Measurements from ENCODE around the gene CC2D2B. TPM values are rescaled to one million over a fixed set of nuclear protein-coding genes. Genes with fewer than 3 reads are reported as not detected.

The CC2D2B gene
- total and polyA plus RNA-seq, 2 of the 13 experiments (the other 11 are each of a cell fraction or from before 2014, with no cell fraction given) = 0.20 TPM; not detected in 1

DNA sequence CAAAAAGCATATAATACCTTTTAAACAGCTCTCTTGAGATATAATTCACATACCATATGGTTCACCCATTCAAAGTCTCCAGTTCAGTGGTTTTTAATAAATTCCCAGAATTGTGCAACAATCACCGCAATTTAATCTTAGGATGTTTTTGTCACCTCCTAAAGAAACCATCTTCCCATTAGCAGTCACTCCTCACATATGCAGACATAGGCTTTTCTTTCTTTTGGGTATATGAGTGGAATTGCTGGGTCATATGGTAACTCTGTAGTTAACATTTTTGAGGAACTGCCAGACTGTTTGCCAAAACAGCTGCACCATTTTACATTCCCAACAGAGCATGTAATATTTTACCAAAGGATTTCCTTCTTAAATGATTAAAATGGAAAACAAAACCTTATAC, 57.0 kb downstream of the CC2D2B start (continued):
- TF ChIP-seq, protein P1, sequence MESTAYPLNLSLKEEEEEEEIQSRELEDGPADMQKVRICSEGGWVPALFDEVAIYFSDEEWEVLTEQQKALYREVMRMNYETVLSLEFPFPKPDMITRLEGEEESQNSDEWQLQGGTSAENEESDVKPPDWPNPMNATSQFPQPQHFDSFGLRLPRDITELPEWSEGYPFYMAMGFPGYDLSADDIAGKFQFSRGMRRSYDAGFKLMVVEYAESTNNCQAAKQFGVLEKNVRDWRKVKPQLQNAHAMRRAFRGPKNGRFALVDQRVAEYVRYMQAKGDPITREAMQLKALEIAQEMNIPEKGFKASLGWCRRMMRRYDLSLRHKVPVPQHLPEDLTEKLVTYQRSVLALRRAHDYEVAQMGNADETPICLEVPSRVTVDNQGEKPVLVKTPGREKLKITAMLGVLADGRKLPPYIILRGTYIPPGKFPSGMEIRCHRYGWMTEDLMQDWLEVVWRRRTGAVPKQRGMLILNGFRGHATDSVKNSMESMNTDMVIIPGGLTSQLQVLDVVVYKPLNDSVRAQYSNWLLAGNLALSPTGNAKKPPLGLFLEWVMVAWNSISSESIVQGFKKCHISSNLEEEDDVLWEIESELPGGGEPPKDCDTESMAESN (CRISPR knock-in tag; conservative IDR thresholded peaks at IDR 0.05) = no peak

DNA sequence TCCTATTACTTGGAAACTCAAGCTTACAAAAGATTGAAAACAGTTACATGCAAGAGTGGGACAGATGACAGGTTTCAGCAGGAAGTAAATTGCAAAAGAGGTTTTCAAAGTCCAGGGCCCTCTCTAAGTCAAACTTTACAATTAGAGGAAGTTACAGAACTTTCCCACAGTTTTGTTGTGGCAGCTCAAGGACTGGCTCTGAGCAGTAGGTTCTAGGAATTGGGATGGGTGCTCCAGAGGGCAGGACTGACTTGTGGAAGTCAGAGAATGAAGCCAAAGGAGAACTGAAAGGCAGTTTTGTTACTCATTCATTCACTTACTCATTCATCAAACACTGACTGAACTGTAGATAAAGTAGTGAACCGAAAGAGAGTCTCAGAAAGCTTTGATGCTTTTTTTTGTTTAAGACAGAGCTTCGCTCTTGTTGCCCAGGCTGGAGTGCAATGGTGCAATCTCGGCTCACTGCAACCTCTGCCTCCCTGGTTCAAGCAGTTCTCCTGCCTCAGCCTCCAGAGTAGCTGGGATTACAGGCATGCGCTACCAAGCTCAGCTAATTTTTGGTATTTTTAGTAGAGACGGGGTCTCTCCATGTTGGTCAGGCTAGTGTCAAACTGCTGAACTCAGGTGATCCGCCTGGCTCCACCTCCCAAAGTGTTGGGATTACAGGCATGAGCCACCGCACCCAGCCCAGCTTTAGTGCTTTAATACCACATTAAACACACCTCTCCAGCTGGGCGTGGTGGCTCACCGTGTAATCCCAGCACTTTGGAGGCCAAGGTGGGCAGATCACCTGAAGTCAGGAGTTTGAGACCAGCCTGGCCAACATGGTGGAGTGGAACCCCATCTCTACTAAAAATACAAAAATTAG, 68.8 kb downstream of the CC2D2B start:
- peak; percentile 23 for FAIRE-seq
- 15% methylated on average over 5 of the region's 9 CpGs for WGBS (ENCODE audit: low lambda C conversion rate)
- CTCF ChIA-PET (ENCODE audit: low intra/inter-chr PET ratio, low total read pairs) = no interaction called here
- no TSS peak for BruUV-seq (replicated peaks)
- POLR2A ChIA-PET = no interaction called here
- peak; percentile 92 for ATAC-seq
- no peaks in the 10 kb centered on the region for H3K79me2 ChIP-seq (ENCODE audit: insufficient read depth, low read length)
- peaks cover 20% of the 10 kb centered on the region for H3K4me1 ChIP-seq (ENCODE audit: insufficient read depth, low read length)
- H3K36me3 ChIP-seq (replicated peaks in 1 of 2; ENCODE audit: control insufficient read depth in 1 of 2, insufficient read depth in 2 of 2, low read length in 2 of 2) = no peaks in the 10 kb centered on the region
- intact Hi-C loops (cut with micrococcal nuclease; ENCODE audit: unreplicated experiment) = no loop called here
- H3K27ac ChIP-seq (ENCODE audit: extremely low read length, insufficient read depth, low read length) = peak overlapping the region; percentile 39
- in situ Hi-C loops (cut with HindIII; ENCODE audit: extremely low pct_ligation_motif_present, low pct_unique_long_range_greater_than_20kb) = no loop called here
- no peak overlapping the region for H2AFZ ChIP-seq (ENCODE audit: low read length)
- DNase-seq (ENCODE audit: low spot score) = peak; percentile 36
- no peaks in the 10 kb centered on the region for H4K20me1 ChIP-seq (ENCODE audit: insufficient read depth, low read length)
- H3K9me3 ChIP-seq (ENCODE audit: low read length) = no peaks in the 10 kb centered on the region
- peak overlapping the region; percentile 2; the same call in 1 of the 2 replicates for H3K9ac ChIP-seq (ENCODE audit: insufficient read depth, low read depth, low read length)
- H3K4me2 ChIP-seq (ENCODE audit: low read depth, low read length) = peak overlapping the region; percentile 46
- H3K4me3 ChIP-seq (replicated peaks in 1 of 3; ENCODE audit: insufficient read depth in 1 of 3, low read depth in 2 of 3, low read length in 3 of 3) = peak overlapping the region in 2 of 3 experiments; percentile 1 to 14; a peak in 2 of 6 replicates
- no peaks in the 10 kb centered on the region for H3K27me3 ChIP-seq (ENCODE audit: control insufficient read depth in 1 of 2, insufficient read depth in 2 of 2, low read length in 2 of 2)
- peak; percentile 58; the same call in 1 of the 2 replicates for TF ChIP-seq ZMYM2 (CRISPR knock-in tag; IDR thresholded peaks at IDR 0.05)
- 0 out of 2 replicates have a peak, but pooled peaks have one; percentile 47 for TF ChIP-seq ZNF556 (CRISPR knock-in tag; IDR thresholded peaks at IDR 0.05; ENCODE audit: borderline replicate concordance)
- no peak for TF ChIP-seq MAF1 (CRISPR knock-in tag; IDR thresholded peaks at IDR 0.05; ENCODE audit: borderline replicate concordance)
- TF ChIP-seq HMG20A (CRISPR knock-in tag; IDR thresholded peaks at IDR 0.05; ENCODE audit: borderline replicate concordance) = no peak
- TF ChIP-seq HNF4G (IDR thresholded peaks at IDR 0.05; ENCODE audit: borderline replicate concordance, low read depth, low read length) = 0 out of 2 replicates have a peak, but pooled peaks have one; percentile 34
- TF ChIP-seq HNF4G (CRISPR knock-in tag; IDR thresholded peaks at IDR 0.05; ENCODE audit: borderline replicate concordance, low read depth) = no peak
- TF ChIP-seq ZNF12 (CRISPR knock-in tag; IDR thresholded peaks at IDR 0.05) = peak; percentile 91
- TF ChIP-seq ZNF224 (CRISPR knock-in tag; IDR thresholded peaks at IDR 0.05) = no peak
- TF ChIP-seq, protein P2, sequence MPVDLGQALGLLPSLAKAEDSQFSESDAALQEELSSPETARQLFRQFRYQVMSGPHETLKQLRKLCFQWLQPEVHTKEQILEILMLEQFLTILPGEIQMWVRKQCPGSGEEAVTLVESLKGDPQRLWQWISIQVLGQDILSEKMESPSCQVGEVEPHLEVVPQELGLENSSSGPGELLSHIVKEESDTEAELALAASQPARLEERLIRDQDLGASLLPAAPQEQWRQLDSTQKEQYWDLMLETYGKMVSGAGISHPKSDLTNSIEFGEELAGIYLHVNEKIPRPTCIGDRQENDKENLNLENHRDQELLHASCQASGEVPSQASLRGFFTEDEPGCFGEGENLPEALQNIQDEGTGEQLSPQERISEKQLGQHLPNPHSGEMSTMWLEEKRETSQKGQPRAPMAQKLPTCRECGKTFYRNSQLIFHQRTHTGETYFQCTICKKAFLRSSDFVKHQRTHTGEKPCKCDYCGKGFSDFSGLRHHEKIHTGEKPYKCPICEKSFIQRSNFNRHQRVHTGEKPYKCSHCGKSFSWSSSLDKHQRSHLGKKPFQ (CRISPR knock-in tag; IDR thresholded peaks at IDR 0.05; ENCODE audit: insufficient replicate concordance) = no peak
- peak; percentile 80 for TF ChIP-seq ELF3 (CRISPR knock-in tag; IDR thresholded peaks at IDR 0.05)
- TF ChIP-seq SNRNP70 (IDR thresholded peaks at IDR 0.05; ENCODE audit: low read depth, low read length) = no peak
- TF ChIP-seq HOXA7 (CRISPR knock-in tag; IDR thresholded peaks at IDR 0.05) = no peak
- 0 out of 2 replicates have a peak, but pooled peaks have one; percentile 22 for TF ChIP-seq ZNF362 (CRISPR knock-in tag; IDR thresholded peaks at IDR 0.05; ENCODE audit: borderline replicate concordance)
